Endothelial cell of umbilical vein (primary cell): Measurements from ENCODE around the gene MT1H. TPM values are rescaled to one million over a fixed set of nuclear protein-coding genes. Genes with fewer than 3 reads are reported as not detected.

Experiments used
- BruUV-seq: library from RNA; stranded (reverse); fragments of 400-500 nt; replicated peaks from 2 replicates; lab custom pipeline; 2021; lab: Mats Ljungman, UMichigan
- CTCF ChIA-PET: fragments of 300-600, 350-600 bp; sonication (Branson Sonifier 250); formaldehyde crosslinking; loops from one replicate; lab custom pipeline; 2021; ENCODE audit warnings: antibody characterized with exemption, inconsistent platforms; lab: Charles Lee
- POLR2A ChIA-PET: fragments of 300-600, 350-600 bp; sonication (Branson Sonifier 250); formaldehyde crosslinking; loops from one replicate; lab custom pipeline; 2021; ENCODE audit warnings: antibody characterized with exemption, inconsistent platforms; lab: Charles Lee
- DNase-seq: peaks from one replicate; pipeline ENCODE4 v3.0.0-alpha.2; 2011; ENCODE audit warnings: low read depth, low spot score
- FAIRE-seq: peaks from 2 replicates; lab custom pipeline; 2011; peaks lifted over from hg19 to GRCh38; lab: Jason Lieb, UNC
- H2AFZ ChIP-seq: 2 replicates; pipeline ENCODE4 v1.6.0; 2012; ENCODE audit warnings: low read depth, low read length, control low read depth, inconsistent platforms
- H3K27ac ChIP-seq: 2 replicates; pipeline ENCODE4 v1.5.1; 2011; ENCODE audit warnings: low read depth, mild to moderate bottlenecking, control low read depth, low read length, moderate library complexity; ENCODE audit not compliant: insufficient read depth
- H3K27me3 ChIP-seq, 2 experiments: 2 replicates each; pipeline versions ENCODE4 v1.6.0 to v1.6.1; 2011; ENCODE audit warnings: low read length in 2 of 2, mixed read lengths in 1 of 2; ENCODE audit not compliant: control insufficient read depth in 2 of 2, insufficient read depth in 2 of 2
- H3K36me3 ChIP-seq, 2 experiments: 2 replicates in 1 of 2; 3 replicates in 1 of 2; pipeline ENCODE4 v1.5.1; 2011; ENCODE audit warnings: low read length in 2 of 2, mild to moderate bottlenecking in 1 of 2, moderate library complexity in 1 of 2; ENCODE audit not compliant: control insufficient read depth in 2 of 2, insufficient read depth in 2 of 2; ENCODE audit errors: extremely low read depth in 1 of 2
- H3K4me1 ChIP-seq: 3 replicates; pipeline ENCODE4 v1.5.1; 2011; ENCODE audit warnings: mild to moderate bottlenecking, low read length; ENCODE audit not compliant: control insufficient read depth, insufficient read depth; ENCODE audit errors: extremely low read depth
- H3K4me2 ChIP-seq: 2 replicates; pipeline ENCODE4 v1.6.1; 2011; ENCODE audit warnings: low read length, control low read depth, mixed read lengths; ENCODE audit not compliant: insufficient read depth
- H3K4me3 ChIP-seq, 3 experiments: fragments of 200-600 bp in 1 of 3; sonication (generic), shearing (Covaris generic) in 1 of 3; replicated peaks in 1 of 3; 2 replicates each; pipeline ENCODE4 v1.5.1; 2011 to 2016; ENCODE audit warnings: control low read depth in 3 of 3, low read length in 3 of 3, mild to moderate bottlenecking in 2 of 3, inconsistent platforms in 1 of 3, low read depth in 1 of 3, moderate library complexity in 1 of 3; ENCODE audit not compliant: insufficient read depth in 1 of 3
- H3K79me2 ChIP-seq: 2 replicates; pipeline ENCODE4 v1.6.0; 2012; ENCODE audit warnings: low read length, inconsistent platforms; ENCODE audit not compliant: control insufficient read depth, insufficient read depth
- H3K9ac ChIP-seq: replicated peaks from 2 replicates; pipeline ENCODE3; 2011; ENCODE audit warnings: low read length, control low read depth; ENCODE audit not compliant: insufficient read depth; ENCODE audit errors: extremely low read depth
- H3K9me1 ChIP-seq: replicated peaks from 3 replicates; pipeline ENCODE4 v1.6.0; 2011; ENCODE audit warnings: mild to moderate bottlenecking, low read length; ENCODE audit not compliant: control insufficient read depth, insufficient read depth; ENCODE audit errors: extremely low read depth
- H3K9me3 ChIP-seq: replicated peaks from 2 replicates; pipeline ENCODE4 v1.5.1; 2012; ENCODE audit warnings: low read length, inconsistent platforms; ENCODE audit not compliant: control insufficient read depth, insufficient read depth
- H4K20me1 ChIP-seq: replicated peaks from 2 replicates; pipeline ENCODE3; 2011; ENCODE audit warnings: mild to moderate bottlenecking, low read length; ENCODE audit not compliant: control insufficient read depth, insufficient read depth; ENCODE audit errors: extremely low read depth
- CTCF ChIP-seq, 2 donors: IDR thresholded peaks; 1 replicate in 1 of 2; 2 replicates in 1 of 2; pipeline ENCODE4 v1.5.1; 2011; ENCODE audit warnings: low read length in 2 of 2, mild to moderate bottlenecking in 2 of 2, moderate library complexity in 2 of 2, control low read depth in 1 of 2, inconsistent platforms in 1 of 2, low read depth in 1 of 2; ENCODE audit not compliant: insufficient read depth in 1 of 2; ENCODE audit errors: extremely low read depth in 1 of 2
- EZH2 ChIP-seq: IDR thresholded peaks from 2 replicates; pipeline ENCODE4 v1.6.1; 2012; ENCODE audit warnings: borderline replicate concordance, low read depth, mild to moderate bottlenecking, moderate library complexity, low read length, inconsistent platforms; ENCODE audit not compliant: severe bottlenecking
- FOS ChIP-seq: IDR thresholded peaks from 2 replicates; pipeline ENCODE4 v1.6.1; 2011; ENCODE audit warnings: mild to moderate bottlenecking, low read length, moderate library complexity, borderline replicate concordance; ENCODE audit not compliant: insufficient read depth
- GATA2 ChIP-seq: IDR thresholded peaks from 2 replicates; pipeline ENCODE4 v1.7.0; 2011; ENCODE audit warnings: low read depth, mild to moderate bottlenecking, moderate library complexity, mixed read lengths, low read length; ENCODE audit not compliant: insufficient read length, insufficient read depth
- JUN ChIP-seq: IDR thresholded peaks from 2 replicates; pipeline ENCODE4 v1.6.1; 2011; ENCODE audit warnings: borderline replicate concordance, low read depth; ENCODE audit not compliant: insufficient read length, insufficient read depth
- MAX ChIP-seq: IDR thresholded peaks from 2 replicates; pipeline ENCODE4 v1.6.1; 2011; ENCODE audit not compliant: insufficient read depth, insufficient read length
- MYC ChIP-seq: IDR thresholded peaks from one replicate; pipeline ENCODE4 v1.6.1; 2011; ENCODE audit warnings: mild to moderate bottlenecking, low read depth, low read length
- POLR2A ChIP-seq: IDR thresholded peaks from 2 replicates; pipeline ENCODE4 v1.6.1; 2012; ENCODE audit warnings: low read depth, mild to moderate bottlenecking, control low read depth, low read length
- POLR2AphosphoS5 ChIP-seq: IDR thresholded peaks from 2 replicates; pipeline ENCODE4 v1.6.1; 2012; ENCODE audit warnings: low read depth, mild to moderate bottlenecking, control low read depth, low read length, moderate library complexity; ENCODE audit not compliant: insufficient read depth
- dilution Hi-C: fragments of 300-500 bp; cut with MboI; formaldehyde crosslinking; loops from one replicate; pipeline ENCODE4 v1.15.0; 2019; ENCODE audit warnings: low sequenced_read_pairs; ENCODE audit not compliant: extremely low pct_ligation_motif_present
- intact Hi-C: fragments of 100-400 bp; cut with micrococcal nuclease; formaldehyde crosslinking; loops from one replicate; pipeline ENCODE4 v1.10.0; 2022
- polyA plus RNA-seq, 4 experiments: library from polyadenylated mRNA; depleted of rRNA in 3 of 4; stranded (reverse) in 3 of 4; unstranded in 1 of 4; fragments of >200 nt; gene quantifications; 2 replicates each; pipeline versions ENCODE4 v1.2.1 to v1.2.3, GENCODE V29; 2011 to 2012; ENCODE audit warnings: missing spikeins in 1 of 4
- total RNA-seq: library from RNA; stranded (reverse); gene quantifications from 2 replicates; pipeline ENCODE4 v1.2.3, GENCODE V29; 2021

Gene MT1H
- total and polyA plus RNA-seq, 2 donors (not counting 3 experiments of a cell fraction or from before 2014, with no cell fraction given): not detected

- no peaks in the 10 kb centered on the region for H3K36me3 ChIP-seq
- dilution Hi-C loops: no loop called here
- H3K4me3 ChIP-seq: no peak overlapping the region
- DNase-seq (no peak), FAIRE-seq (no peak)
- intact Hi-C loops: no loop called here
- H4K20me1 ChIP-seq: no peaks in the 10 kb centered on the region
- ChIA-PET POLR2A (no interaction called here), CTCF (no interaction called here)
- no peaks in the 10 kb centered on the region for H3K9me1 ChIP-seq
- TF ChIP-seq MAX (no peak), GATA2 (no peak), MYC (no peak), FOS (no peak), JUN (no peak), EZH2 (no peak), POLR2AphosphoS5 (no peak), POLR2A (no peak), CTCF (IDR thresholded peaks at IDR 0.05; ENCODE audit: extremely low read depth in 1 of 2, insufficient read depth in 1 of 2, low read depth in 1 of 2, low read length in 2 of 2) (no peak)
- no peaks in the 10 kb centered on the region for H3K79me2 ChIP-seq
- no peak overlapping the region for H3K27ac ChIP-seq
- H3K4me1 ChIP-seq: no peaks in the 10 kb centered on the region
- no peak overlapping the region for H3K9ac ChIP-seq
- BruUV-seq: no TSS peak
- no peaks in the 10 kb centered on the region for H3K27me3 ChIP-seq
- no peak overlapping the region for H2AFZ ChIP-seq
- no peak overlapping the region for H3K4me2 ChIP-seq
- H3K9me3 ChIP-seq: no peaks in the 10 kb centered on the region
Measured at GRCh38 chr16:56711862-56712261, 42.2 kb downstream of the MT1H start.
